GM12872 (cell line): ENCODE results near the gene RLN3.

ENCODE experiments used
- CTCF ChIP-seq: IDR thresholded peaks from 3 replicates; pipeline ENCODE4 v1.5.1; 2011; ENCODE audit warnings: low read depth, mild to moderate bottlenecking, low read length, moderate library complexity; ENCODE audit not compliant: insufficient read depth

RLN3 gene

GRCh38 chr19:13995878-13996765 is 31.8 kb upstream of the RLN3 start:
- TF ChIP-seq CTCF = no peak

GRCh38 chr19:13996928-13997630 is 30.9 kb upstream of the RLN3 start:
- TF ChIP-seq CTCF = no peak

GRCh38 chr19:13997631-13997962 is 30.4 kb upstream of the RLN3 start:
- TF ChIP-seq CTCF = no peak

GRCh38 chr19:13998426-13998825 is 29.5 kb upstream of the RLN3 start:
- TF ChIP-seq CTCF = no peak

- TF ChIP-seq CTCF = no peak
Measured at GRCh38 chr19:13999085-13999484, 28.9 kb upstream of the RLN3 start.

GRCh38 chr19:14000691-14001375 is 27.1 kb upstream of the RLN3 start:
- TF ChIP-seq CTCF = no peak

GRCh38 chr19:14002571-14003250 is 25.2 kb upstream of the RLN3 start:
- no peak for TF ChIP-seq CTCF
